ENCODE data around the gene FABP7.

FABP7 gene

DNA sequence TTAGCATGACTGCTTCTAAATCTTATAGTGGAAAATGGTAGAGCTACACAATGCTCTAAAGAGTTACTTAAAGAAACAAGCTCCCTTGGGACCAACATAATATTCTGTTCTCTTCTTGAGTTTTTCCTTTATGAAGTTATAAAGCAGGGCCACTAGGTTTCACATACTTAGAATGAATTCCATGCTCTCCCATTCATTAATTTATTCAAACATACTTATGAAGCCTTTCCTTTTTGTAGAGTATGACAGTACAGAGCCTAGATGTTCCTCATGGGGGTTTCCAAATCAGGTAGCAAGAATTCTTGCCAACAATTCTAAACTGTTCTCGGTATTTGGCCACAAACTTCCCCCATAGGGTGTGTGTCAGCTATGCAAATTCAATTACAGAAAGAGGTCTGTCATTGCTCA lies 20.6 kb upstream of the FABP7 start:
- DNase-seq (ENCODE audit: low read depth in 2 of 2) = no peak

DNA sequence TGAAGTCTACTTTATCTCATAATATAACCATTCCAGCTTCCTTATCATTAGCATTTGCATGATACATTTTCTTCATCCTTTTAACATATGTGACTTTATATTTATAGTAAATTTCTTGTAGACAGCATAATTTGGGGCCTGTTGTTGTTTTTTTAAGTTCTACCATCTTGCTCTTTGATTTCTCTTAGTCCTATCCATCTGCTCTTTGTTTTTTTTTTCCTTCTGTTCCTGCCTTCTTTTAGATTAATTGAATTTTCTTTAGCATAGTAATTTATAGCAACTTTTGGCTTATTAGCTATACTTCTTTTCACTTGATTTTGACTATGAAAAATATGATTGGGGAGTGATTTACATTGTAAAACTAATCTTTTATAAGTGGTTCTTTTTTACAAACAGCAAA lies 19.2 kb upstream of the FABP7 start:
- DNase-seq (ENCODE audit: low read depth in 2 of 2) = no peak

DNA sequence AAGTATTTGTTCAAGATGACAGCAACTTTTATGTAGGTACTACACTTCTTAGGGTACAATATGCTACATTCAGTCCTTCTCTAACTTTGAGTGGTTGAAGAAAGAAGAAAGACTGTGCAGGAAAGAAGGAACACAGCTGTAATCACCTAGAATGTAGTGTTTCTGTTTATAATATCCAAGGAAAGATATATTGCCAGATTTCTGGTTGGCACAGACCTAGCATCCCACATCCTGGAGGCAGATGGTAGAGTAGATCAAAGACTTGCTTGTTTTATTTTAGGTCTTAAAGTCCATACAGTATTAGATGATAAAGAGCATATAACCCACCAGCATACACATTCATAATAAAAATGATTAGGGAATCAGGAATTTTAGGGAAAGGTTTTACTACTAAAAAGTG lies 13.3 kb upstream of the FABP7 start:
- DNase-seq (ENCODE audit: low read depth in 2 of 2) = no peak

DNA sequence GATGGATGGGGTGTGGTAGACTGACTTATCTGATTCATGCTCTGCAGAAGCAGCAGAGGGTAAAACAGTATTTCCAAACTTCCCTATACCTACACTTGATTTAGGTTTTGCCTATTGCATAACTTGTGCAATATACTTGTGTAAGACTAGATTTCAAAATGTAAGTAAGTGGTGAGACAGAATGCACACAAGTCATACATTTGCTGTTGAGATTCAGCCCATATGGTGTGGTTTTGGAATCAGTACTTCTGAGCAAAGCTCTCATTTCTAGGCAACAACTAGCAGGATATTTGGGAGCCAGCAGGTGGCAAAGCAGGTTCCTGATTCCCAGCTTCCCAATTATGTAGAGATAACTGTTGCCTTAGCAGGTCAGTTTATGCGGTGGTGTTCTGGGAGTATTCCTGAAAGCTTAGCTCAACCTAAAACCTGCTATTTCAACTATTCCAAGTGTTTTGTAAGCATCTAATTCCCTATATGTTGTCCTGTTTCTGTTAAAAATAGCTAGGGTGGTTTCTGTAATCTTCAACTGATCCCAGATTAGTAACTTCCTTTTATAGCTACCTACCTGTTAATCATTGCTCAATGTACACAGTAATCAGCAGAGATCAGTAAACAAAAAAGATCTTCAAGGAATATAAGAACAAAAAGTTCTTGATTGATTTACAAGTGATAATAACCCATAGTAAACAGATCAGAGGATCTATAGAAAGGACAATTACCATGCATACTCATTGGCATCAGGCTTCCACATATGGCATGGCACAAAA lies 8.5 kb upstream of the FABP7 start:
- DNase-seq (ENCODE audit: low read depth in 2 of 2) = no peak

DNA sequence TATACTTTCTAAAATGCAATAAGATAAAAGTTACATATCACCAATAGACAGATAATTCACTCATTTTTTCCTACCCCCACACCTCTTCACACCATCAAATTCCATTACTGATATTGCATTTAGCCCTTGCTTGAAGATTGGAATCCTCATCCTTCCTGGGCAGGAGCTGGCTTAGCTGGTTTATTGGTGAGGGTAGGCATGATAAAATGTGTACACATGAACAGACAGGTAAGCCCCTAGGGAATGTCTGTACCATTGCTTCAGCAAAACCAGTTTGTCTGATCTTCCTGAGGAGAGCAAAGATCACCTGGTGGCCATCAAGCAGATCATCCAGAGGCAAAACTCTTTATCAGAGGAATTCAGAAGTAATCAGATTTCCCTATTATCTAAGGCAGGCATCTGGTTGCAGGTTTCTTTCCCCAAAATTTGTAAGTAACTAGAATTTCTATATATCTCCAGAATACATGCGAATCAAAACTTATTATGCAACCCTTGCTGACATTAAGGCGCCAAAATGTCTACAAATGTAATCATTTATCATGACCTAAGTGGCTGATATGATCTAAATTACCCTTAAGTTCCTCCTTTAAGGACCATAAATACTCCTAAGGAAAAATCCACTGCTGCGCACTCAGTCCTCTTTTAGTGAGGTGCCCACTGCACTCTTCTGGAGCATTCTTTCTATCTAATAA lies 6.6 kb upstream of the FABP7 start:
- no peak for DNase-seq (ENCODE audit: low read depth in 2 of 2)

DNA sequence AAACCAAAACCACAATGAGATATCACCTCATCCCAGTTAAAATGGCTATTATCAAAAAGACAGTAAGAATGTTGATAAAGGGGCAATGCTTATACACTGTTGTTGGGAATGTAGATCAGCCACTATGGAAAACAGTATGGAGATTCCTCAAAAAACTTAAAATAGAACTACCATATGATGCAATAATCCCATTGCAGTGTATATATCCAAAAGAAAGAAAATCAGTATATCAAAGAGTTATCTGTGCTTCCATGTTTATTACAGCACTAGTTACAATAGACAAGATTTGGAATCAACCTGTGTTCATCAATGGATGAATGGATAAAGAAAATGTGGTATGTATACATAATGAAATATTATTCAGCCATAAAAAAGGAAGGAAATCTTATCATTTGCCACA lies 3.5 kb upstream of the FABP7 start:
- no peak for DNase-seq (ENCODE audit: low read depth in 2 of 2)

DNA sequence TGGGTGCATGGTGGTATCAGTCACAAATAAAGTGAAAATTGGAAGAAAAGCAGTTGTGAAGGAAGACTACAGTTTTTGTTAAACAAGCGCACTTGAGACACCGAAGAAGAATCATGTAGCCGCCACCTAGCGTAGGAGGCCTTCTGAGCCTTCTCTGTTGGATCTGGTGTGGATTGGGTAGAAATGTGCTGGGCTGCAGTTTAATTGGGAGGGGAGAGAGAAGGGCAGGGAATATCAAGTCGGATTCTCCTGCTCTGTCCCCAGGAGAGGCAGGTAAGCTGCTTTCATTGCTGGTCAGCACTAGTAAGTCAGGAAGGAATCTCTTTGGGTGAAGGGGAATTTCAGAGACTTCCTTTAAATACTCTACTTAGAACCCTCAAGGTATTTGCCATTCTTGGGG lies 1.2 kb upstream of the FABP7 start:
- no peak for DNase-seq (ENCODE audit: low read depth in 2 of 2)

DNA sequence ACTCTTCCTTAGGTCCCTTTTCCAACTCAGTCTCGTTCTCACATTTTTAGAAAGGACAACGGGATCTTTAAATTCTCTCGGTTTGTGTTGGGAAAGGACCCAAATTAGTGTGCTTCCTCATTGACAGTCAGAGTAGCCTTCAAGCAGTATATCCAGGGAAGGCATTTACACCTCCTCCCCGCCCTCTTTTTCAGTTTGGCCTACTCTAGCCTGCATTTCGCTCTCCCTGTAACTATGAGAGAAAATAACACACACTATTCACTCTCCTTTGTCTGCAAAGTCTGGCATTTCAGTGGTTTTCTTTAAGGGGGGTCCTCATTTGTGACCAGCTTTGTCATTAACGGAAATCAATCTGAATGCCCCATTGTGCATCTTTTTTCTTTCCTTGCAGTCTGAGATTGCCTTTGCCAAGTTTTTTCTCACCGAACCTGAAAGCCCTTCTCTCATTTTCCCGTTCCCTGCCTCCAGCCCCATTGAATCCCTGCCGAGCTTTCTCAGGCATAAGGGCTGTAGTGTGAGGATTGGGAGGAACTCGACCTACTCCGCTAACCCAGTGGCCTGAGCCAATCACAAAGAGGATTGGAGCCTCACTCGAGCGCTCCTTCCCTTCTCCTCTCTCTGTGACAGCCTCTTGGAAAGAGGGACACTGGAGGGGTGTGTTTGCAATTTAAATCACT lies 393 bp upstream of the FABP7 start:
- DNase-seq (ENCODE audit: low read depth in 2 of 2) = no peak

DNA sequence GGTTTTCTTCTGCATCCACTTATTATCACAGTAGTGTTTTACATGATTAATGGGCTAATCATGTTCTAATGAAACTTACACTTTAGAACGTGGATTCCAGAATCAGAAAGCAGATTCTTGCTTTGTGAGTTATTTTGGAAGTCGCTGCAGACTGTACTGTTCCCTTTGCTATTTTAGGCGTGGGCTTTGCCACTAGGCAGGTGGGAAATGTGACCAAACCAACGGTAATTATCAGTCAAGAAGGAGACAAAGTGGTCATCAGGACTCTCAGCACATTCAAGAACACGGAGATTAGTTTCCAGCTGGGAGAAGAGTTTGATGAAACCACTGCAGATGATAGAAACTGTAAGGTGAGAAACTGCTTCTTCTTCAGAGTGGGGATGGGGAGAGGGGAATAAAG lies 598 bp downstream of the FABP7 start:
- no peak for DNase-seq (ENCODE audit: low read depth in 2 of 2)

DNA sequence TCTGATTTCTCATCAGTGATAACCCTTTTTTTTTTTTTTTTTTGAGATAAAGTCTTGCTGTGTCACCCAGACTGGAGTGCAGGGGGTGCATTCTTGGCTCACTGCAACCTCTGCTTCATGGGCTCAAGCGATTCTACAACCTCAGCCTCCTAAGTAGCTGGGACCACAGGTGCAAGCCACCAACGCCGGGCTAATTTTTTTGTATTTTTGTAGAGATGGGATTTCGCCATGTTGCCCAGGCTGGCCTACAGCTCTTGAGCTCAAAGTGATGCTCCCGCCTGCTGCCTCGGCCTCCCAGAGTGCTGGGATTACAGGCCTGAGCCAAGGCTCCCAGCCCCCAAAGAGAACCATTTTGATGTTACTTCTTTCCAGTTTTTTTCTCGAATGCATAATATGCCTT lies 2.2 kb downstream of the FABP7 start:
- no peak for DNase-seq (ENCODE audit: low read depth in 2 of 2)

DNA sequence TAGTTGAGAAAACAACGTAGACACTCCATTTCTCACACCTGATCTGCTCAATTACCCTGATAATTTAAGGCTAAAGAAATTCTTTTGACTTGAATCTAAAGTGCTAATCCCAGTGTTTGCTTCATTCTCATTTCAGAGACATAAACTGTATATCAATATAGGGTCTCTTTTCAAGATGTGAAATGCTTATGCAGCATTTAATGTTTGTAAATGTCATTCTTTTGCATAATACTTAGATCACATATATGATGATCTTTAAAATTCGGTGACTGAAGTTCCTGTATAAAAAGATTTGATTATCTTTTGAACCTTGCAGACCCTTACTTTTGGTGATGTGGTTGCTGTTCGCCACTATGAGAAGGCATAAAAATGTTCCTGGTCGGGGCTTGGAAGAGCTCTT lies 3.9 kb downstream of the FABP7 start:
- DNase-seq (ENCODE audit: low read depth in 2 of 2) = no peak

DNA sequence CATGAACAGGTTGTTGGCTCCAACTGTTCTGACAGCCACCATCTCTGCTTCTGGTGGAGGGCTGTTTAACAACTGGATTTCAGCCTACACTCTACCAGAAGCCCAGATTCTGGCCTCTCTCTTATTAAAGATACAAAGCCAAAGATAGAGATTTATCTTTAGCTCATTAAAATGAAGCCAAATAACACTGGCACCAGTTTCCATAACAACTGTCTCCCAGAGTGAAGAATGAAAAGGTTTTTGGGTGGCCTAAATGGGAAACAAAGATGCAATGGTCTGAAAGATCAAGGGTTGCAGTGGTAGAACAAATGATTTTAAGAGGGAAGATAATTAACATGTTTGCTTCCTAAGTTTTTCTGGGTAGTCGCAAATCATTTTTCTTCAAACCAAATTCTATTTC lies 6.4 kb downstream of the FABP7 start:
- DNase-seq (ENCODE audit: low read depth in 2 of 2) = no peak

DNA sequence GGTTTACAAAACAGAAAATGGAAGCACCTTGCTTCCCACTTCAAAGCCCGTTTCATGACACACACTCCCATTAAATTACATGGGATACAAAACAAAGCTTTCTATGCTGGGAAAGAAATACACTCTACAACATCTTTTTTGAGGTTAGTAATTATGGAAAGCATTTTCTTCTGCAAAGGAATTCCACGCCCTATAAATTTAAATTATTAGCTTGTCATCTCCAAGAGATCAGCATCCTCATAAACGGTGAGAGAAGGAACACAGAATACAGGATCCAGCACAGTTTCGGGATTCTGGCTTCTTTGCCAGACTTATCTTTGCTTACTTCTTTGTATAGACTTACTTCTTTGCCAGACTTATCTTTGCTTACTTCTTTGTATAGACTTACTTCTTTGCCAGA lies 8.2 kb downstream of the FABP7 start:
- DNase-seq (ENCODE audit: low read depth in 2 of 2) = no peak

DNA sequence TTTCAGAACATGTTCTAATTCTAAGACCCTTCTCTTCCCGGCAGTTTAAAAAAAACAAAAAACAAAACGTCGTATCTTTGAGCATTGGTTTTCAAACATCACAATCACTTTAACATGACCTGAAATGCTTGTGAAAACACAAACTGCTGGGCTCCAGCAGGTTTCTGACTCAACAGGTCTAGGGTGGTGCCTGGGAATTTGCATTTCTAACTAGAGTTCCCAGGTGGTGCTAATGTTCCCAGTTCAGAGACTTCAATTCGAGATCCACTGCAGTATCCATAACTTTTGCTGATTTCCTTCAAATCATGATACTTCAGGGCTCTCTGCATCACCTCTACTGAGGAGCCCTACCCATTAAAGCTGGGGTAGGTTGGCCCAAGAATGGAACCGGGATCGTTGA lies 8.7 kb downstream of the FABP7 start:
- no peak for DNase-seq (ENCODE audit: low read depth in 2 of 2)

DNA sequence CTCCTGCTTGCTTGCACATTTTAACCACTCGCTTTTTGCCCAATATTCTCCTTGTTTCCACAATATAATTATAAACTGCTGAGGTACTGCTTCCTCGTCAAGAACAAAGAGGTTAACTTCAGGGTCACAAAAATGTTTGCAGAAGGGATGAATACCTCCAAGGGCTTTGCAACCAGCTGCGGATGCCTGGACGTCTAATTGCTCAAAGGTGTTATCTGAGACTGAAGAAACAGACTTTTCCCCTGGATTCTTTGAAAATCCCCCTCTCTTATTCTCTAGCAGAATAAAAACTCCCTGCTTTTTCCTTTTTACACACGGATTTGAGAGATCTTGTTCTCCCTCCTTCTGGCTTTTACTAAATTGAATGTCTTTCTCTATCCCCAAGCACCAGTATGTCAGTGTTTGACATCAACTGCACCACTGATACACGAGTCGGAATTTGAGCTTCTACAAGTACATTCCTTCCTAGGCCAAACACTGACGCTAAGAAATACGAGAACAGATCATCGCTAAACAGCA lies 9.2 kb downstream of the FABP7 start:
- no peak for DNase-seq (ENCODE audit: low read depth in 2 of 2)

DNA sequence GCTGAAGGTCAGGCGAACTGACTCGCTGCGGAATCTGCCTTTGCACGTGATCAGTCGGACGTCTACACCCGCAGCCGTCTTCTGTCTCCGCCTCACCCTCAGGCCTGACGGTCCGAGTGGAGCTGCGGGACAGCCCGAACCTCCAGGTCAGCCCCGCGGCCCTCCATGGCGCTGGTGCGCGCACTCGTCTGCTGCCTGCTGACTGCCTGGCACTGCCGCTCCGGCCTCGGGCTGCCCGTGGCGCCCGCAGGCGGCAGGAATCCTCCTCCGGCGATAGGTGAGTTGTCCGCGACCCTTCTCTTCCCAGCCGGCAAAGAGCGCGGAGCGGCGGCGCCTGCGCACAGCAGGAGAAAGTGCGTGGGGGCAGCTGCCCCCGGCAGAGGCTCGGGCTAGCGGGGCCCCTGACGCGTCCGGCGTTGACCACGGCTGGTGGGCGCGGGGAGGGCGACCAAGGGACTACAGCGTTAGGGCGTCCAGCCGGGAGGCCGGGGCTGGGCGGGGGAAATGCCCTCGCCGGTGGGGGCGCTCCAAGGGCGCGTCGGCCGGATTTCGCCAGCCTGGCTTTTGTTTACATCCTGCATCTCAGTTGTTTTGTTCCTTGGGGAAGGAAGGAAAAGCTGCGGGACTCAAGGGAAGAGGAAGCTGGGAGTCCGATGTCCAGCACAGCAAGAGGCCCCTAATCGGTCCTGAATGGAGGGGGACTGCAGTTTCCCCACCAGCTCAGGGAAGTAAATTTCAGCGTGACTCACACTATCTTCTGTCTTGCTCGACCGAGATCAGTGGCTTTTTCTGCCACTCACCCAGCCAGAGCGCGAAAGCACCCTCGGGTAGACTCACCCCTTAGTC lies 9.9 kb downstream of the FABP7 start, which contains the start of gene SMPDL3A:
Gene SMPDL3A (plus strand): TSS at position 77 of the 846 bp plus-strand sequence. CDS start 89 bp downstream, at position 166.
- DNase-seq (ENCODE audit: low read depth in 2 of 2) = no peak

DNA sequence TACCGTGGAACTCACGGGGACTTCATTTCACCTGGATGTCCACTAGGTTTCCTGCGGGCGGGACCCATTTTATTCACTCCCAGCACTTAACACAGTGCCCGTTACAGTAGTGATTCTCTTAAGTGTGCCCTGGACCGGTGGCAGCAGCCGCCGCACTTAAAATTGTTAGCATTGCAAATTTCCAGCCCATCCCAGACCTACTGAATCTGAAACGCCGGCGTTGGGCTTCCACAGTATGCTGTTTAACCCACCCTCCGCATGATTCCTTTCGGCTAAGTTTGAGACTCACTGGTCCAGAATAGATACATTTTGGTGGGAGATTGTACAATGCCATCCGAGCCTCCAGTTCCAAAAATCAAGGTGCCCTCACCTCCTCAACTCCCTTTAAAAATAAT lies 10.5 kb downstream of the FABP7 start:
- no peak for DNase-seq (ENCODE audit: low read depth in 2 of 2)

DNA sequence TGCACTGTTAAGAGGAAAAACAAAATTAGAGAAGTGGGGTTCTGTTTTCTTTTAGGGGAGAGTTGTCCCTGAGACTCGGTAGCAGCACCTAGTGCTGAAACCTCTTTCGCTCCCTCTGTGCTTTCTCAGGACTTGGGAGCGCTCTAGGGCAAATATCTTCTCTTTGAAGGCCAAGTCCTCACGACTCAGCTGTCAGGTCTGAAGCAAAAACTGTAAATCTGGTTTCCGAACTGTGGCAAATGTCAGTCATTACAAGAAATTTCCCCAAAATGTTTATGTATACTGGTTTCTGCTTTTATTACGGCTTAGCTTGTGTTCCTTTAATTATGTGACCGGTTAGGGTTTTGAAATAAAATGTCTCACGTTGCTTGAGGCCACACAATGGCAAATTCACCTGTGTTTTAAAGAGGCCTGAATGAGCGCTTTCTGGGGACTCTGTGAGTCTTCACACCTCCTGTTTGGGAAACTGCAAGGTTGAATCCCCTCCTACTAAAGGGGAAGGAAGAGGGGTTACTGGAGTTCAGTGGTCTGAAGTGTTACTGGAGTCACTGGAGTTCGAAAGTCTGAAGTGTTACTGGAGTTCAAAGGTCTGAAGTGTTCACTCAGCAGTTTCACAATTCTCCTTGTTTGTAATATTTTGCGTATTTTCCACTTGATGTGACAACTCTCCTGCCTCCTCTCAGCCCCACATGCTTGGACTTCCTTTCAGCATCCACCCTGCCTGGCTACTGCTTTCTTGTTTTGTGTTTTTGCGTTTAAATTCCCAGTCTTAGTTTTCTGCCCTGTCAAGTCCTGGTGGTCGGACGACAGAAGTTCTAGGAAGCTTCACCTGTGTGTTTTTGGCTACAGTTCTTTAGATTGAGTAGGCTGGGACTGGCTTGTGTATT lies 11.2 kb downstream of the FABP7 start:
- DNase-seq (ENCODE audit: low read depth in 2 of 2) = no peak

DNA sequence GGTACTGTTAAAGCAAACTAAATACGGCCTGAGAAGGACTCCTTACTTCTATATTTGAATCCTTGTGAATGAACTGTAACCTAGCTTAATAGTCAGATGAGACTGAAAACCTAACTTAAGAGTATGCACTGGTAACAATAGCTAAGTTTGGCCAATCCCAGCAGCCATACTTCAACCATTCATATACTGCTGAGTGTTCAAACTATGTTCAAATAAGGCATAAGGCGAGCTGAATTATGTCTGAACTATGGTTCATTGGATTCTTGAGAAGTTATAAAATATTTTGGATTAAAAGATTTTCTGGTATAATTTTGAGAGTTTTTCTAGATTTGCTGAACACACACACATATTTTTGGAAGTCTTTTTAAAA lies 11.8 kb downstream of the FABP7 start:
- no peak for DNase-seq (ENCODE audit: low read depth in 2 of 2)

DNA sequence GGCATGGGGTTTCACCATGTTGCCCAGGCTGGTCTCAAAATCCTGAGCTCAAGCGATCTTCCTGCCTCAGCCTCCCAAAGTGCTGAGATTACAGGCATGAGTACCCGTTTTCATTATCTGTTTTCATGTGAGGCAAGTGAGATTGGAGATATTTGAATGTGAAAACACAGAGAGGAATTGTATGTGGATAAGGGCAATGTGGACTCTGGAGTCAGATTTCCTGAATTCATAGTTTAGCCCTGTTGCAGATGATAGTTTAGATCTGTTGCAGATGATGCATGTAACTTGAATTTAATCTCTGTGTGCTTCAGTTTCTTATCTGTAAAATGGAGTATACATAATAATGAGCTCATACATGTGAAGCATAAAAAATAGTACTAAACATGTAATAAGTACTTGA lies 13.2 kb downstream of the FABP7 start:
- DNase-seq (ENCODE audit: low read depth in 2 of 2) = no peak

DNA sequence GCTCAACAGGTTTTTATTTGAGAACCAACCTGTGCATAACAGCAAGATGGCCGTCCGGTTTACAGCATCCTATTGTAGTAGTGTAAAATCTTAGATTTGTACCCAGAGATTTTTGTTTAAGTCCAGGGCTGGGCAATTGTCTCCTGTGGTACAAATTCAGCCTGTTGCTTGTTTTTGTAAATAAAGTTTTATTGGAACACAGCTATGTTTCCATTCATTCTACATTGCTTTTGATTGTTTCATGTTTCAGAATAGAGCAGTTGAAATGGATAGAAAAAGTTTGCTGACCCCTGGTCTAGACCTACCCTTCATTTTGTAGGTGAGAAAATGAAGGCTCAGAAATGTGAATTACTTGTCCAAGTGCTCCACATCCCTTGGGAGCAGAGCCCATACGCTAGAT lies 18.0 kb downstream of the FABP7 start:
- no peak for DNase-seq (ENCODE audit: low read depth in 2 of 2)
